ENCODE measurements around the gene S100A10.

S100A10 gene

GRCh38 chr1:152036267-152037216 lies 42.9 kb upstream of the S100A10 start, which contains the start of gene S100A11:
S100A11 (minus strand) TSS chr1:152037004; CDS start chr1:152036915, 89 bp downstream.
- H3K27me3 ChIP-seq (ENCODE audit: insufficient read depth, poor library complexity, severe bottlenecking): no peaks in the 10 kb centered on the region
- no peak for TF ChIP-seq CTCF (IDR thresholded peaks at IDR 0.05; ENCODE audit: poor library complexity, severe bottlenecking)
- peaks cover 11% of the 10 kb centered on the region for H3K4me1 ChIP-seq (ENCODE audit: insufficient read depth, poor library complexity, severe bottlenecking)
- peak within 1 kb of the TSS; percentile 97 for H3K27ac ChIP-seq (ENCODE audit: poor library complexity, severe bottlenecking)
- H3K9me3 ChIP-seq (ENCODE audit: severe bottlenecking): no peaks in the 10 kb centered on the region
- H3K36me3 ChIP-seq (ENCODE audit: low read depth): peaks cover 51% of the 10 kb centered on the region
- DNase-seq (ENCODE audit: low spot score): peak; percentile 94
- peak within 1 kb of the TSS; percentile 92 for H3K4me3 ChIP-seq (ENCODE audit: severe bottlenecking)
- peak; percentile 92 for ATAC-seq (ENCODE audit: low read depth)

- H3K4me3 ChIP-seq (ENCODE audit: severe bottlenecking): peak overlapping the region; percentile 92
- H3K36me3 ChIP-seq (ENCODE audit: low read depth): peaks cover 59% of the 10 kb centered on the region
- TF ChIP-seq CTCF (IDR thresholded peaks at IDR 0.05; ENCODE audit: poor library complexity, severe bottlenecking): no peak
- DNase-seq (ENCODE audit: low spot score) (no peak), ATAC-seq (ENCODE audit: low read depth) (no peak)
- H3K27me3 ChIP-seq (ENCODE audit: insufficient read depth, poor library complexity, severe bottlenecking): no peaks in the 10 kb centered on the region
- H3K9me3 ChIP-seq (ENCODE audit: severe bottlenecking): no peaks in the 10 kb centered on the region
- peaks cover 11% of the 10 kb centered on the region for H3K4me1 ChIP-seq (ENCODE audit: insufficient read depth, poor library complexity, severe bottlenecking)
- H3K27ac ChIP-seq (ENCODE audit: poor library complexity, severe bottlenecking): peak overlapping the region; percentile 97
Measured at GRCh38 chr1:152035539-152036266, 42.0 kb upstream of the S100A10 start.

- H3K27ac ChIP-seq (ENCODE audit: poor library complexity, severe bottlenecking): peak overlapping the region; percentile 97
- H3K27me3 ChIP-seq (ENCODE audit: insufficient read depth, poor library complexity, severe bottlenecking): no peaks in the 10 kb centered on the region
- ATAC-seq (ENCODE audit: low read depth): peak; percentile 61
Measured at GRCh38 chr1:152034654-152035538, 41.2 kb upstream of the S100A10 start.

GRCh38 chr1:152034324-152034653 lies 40.6 kb upstream of the S100A10 start:
- Histone ChIP-seq H3K4me1 (ENCODE audit: insufficient read depth, poor library complexity, severe bottlenecking) (peaks cover 20% of the 10 kb centered on the region), H3K36me3 (ENCODE audit: low read depth) (peaks cover 63% of the 10 kb centered on the region), H3K4me3 (ENCODE audit: severe bottlenecking) (peak overlapping the region; percentile 92), H3K9me3 (ENCODE audit: severe bottlenecking) (no peaks in the 10 kb centered on the region), H3K27ac (ENCODE audit: poor library complexity, severe bottlenecking) (peak overlapping the region; percentile 97), H3K27me3 (ENCODE audit: insufficient read depth, poor library complexity, severe bottlenecking) (no peaks in the 10 kb centered on the region)
- DNase-seq (ENCODE audit: low spot score): no peak
- TF ChIP-seq CTCF (IDR thresholded peaks at IDR 0.05; ENCODE audit: poor library complexity, severe bottlenecking): no peak
- ATAC-seq (ENCODE audit: low read depth): peak; percentile 8; the same call in 2 of the 3 replicates

More at GRCh38 chr1:152034654-152035538, 41.2 kb upstream of the S100A10 start:
- DNase-seq (ENCODE audit: low spot score): no peak
- TF ChIP-seq CTCF (IDR thresholded peaks at IDR 0.05; ENCODE audit: poor library complexity, severe bottlenecking): peak; percentile 89
- Histone ChIP-seq H3K9me3 (ENCODE audit: severe bottlenecking) (no peaks in the 10 kb centered on the region), H3K4me3 (ENCODE audit: severe bottlenecking) (peak overlapping the region; percentile 92), H3K36me3 (ENCODE audit: low read depth) (peaks cover 63% of the 10 kb centered on the region), H3K4me1 (ENCODE audit: insufficient read depth, poor library complexity, severe bottlenecking) (peaks cover 13% of the 10 kb centered on the region)

All from RWPE2 (cell line).